Activated T-cell treated with anti-CD3 and anti-CD28 coated beads, Interleukin-2, amount 50 U/mL, for 4 hours (primary cell): ENCODE measurements around the gene HTRA2. TPM values are rescaled to one million over a fixed set of nuclear protein-coding genes. Genes with fewer than 3 reads are reported as not detected.

Experiments used
- ATAC-seq, 2 donors: fragments of 200-7000 bp; cut with Tn5 transposase; one replicate each; pipeline ENCODE4 v1.10.0; 2021
- DNase-seq: peaks from one replicate; pipeline ENCODE4 v3.0.0-alpha.2; 2020
- H3K27me3 Mint-ChIP-seq: one replicate; pipeline ENCODE4 v1.8.0; 2021; ENCODE audit warnings: low read depth, mixed read lengths
- H3K36me3 Mint-ChIP-seq: one replicate; pipeline ENCODE4 v1.8.0; 2022; ENCODE audit warnings: mixed read lengths; ENCODE audit not compliant: insufficient read depth
- H3K4me1 Mint-ChIP-seq: one replicate; pipeline ENCODE4 v1.8.0; 2021; ENCODE audit warnings: low read depth, mixed read lengths
- H3K4me3 Mint-ChIP-seq: one replicate; pipeline ENCODE4 v1.8.0; 2021; ENCODE audit warnings: mild to moderate bottlenecking, moderate library complexity, mixed read lengths
- H3K9me3 Mint-ChIP-seq: one replicate; pipeline ENCODE4 v1.8.0; 2021; ENCODE audit warnings: mixed read lengths
- total RNA-seq, 3 donors: library from RNA; stranded (reverse); gene quantifications; one replicate each; pipeline ENCODE4 v1.2.1, GENCODE V29; 2021

The HTRA2 gene
- total RNA-seq, 3 donors from 2014 or later, result 46.2 to 54.6 (median 50.5) TPM

DNA sequence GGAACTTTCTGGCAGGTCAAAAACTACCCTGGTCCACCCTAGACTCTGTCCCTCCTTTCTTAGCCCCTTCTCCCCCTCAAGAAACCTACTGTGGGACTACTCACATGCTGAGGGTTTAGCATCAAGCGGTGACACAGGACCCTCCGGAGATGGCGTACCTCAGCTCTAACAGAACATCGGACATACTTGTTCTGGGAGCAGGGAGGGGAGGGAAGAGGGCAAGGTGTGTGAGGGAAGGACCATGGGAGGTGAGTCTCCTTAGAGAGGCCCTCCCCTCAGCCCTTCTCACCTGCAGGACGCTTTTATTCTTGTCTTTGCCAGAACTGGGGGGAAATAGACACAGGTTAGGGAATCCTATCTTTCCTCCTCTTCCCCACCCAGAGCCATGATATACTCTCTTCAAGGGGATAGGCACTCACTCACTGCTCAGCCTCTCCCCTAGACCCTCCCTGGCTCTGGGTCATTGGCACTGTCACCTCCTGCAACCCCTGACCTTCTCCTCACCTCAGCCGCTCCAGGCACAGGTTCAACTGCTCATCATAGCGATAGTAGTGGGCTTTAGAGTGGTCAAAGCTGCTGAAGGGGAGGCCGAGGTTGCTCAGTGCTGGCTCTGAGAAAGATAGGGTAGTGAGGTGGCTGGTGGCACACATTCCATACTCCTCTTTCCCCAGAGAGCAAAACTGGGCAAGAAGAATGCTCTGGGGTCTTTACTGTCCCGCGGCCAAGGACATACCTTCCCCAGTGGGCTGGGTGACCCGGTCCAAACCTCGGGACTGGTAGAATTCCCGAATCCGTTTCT is 24.1 kb upstream of the HTRA2 start:
- DNase-seq, result no peak
- Mint-ChIP-seq H3K36me3 (peaks cover 18% of the 10 kb centered on the region), H3K9me3 (no peaks in the 10 kb centered on the region), H3K27me3 (peaks cover 44% of the 10 kb centered on the region), H3K4me3 (no peak overlapping the region), H3K4me1 (peaks cover 47% of the 10 kb centered on the region)
- ATAC-seq, result no peak

DNA sequence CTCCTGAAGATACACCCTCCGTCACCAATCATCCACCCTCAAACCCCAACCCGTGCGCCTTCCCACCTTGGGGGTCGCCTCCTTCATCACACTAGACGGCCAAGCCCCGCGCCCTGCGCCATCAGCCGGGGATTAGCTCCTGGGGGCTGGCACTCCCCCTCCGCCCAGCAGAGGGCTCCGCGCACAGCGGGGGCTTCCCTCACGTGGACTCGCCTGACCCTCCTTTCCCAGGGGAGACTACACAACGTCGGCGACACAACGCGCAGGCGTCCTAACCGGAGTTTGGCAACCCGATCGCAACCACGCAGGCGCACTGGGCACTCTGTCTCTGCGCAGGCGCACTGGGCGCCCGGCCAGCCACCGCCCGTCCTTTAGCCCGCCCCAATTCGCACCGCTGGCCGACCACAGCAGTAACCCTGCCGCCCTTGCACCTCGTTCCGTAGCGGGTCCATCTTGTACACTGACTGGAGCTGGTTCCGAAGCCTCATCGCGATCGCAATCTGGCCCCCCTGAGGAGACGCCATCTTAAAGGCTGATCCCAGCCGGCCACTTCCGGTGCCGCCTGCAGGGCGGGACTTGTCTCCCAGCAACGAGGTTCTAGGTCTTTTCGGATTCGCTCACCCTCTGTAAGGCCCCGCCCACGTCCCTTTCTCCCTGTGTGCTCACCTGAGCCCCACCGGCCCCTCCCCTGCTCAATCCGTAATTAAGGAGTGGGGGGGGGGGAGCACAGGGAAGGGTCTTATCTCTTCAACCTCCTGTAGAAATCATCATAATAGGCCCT is 22.4 kb upstream of the HTRA2 start, which contains the start of gene PCGF1:
Gene PCGF1, minus strand, starts transcription at position 551 of the 781 bp plus-strand sequence. Its CDS starts 27 bp downstream, at position 524.
- Mint-ChIP-seq H3K36me3 (peaks cover 18% of the 10 kb centered on the region), H3K9me3 (no peaks in the 10 kb centered on the region), H3K27me3 (peaks cover 41% of the 10 kb centered on the region), H3K4me3 (peak within 1 kb of the TSS; percentile 99), H3K4me1 (peaks cover 43% of the 10 kb centered on the region)
- ATAC-seq (peak; percentile 95 to 96), DNase-seq (peak; percentile 99)

DNA sequence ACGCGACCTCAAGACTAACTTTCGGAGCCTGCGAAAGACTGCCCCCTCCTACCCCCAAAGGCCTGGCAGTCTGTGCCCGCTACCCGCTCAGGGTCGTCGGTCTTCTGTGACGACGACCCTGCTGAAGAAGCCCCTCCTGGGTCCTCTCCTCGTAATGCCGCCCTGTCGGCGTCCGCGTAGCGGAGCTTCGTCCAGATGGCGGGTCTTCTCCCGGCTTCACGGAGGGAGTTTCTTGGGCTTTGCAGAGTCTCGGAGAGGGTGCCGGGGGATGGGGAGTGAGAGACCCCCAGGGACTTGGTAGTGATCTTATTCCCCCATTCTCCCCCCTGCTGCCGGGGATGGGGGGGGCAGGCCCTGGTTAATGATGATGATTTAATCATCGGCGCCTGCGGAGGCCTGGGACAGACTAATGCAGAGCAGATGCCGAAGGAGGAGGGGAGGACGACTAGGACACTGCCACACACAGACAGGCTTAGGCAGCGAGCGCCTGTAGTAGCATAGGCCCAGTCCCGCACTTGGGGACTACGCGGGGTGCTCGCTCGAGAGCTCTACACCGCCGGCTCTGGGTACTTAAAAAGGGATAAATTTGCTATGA is 21.7 kb upstream of the HTRA2 start:
- peaks cover 42% of the 10 kb centered on the region for H3K4me1 Mint-ChIP-seq
- no peak for DNase-seq

GRCh38 chr2:74510272-74510671 is 19.5 kb upstream of the HTRA2 start:
- ATAC-seq (no peak), DNase-seq (no peak)
- H3K36me3 Mint-ChIP-seq, result peaks cover 6% of the 10 kb centered on the region
- H3K4me3 Mint-ChIP-seq, result no peak overlapping the region
- peaks cover 32% of the 10 kb centered on the region for H3K4me1 Mint-ChIP-seq
- H3K27me3 Mint-ChIP-seq, result peaks cover 36% of the 10 kb centered on the region
- H3K9me3 Mint-ChIP-seq, result no peaks in the 10 kb centered on the region

More for the DNA sequence above, 21.7 kb upstream of the HTRA2 start:
- Mint-ChIP-seq H3K36me3 (peaks cover 18% of the 10 kb centered on the region), H3K4me3 (peak overlapping the region; percentile 99), H3K27me3 (peaks cover 40% of the 10 kb centered on the region), H3K9me3 (no peaks in the 10 kb centered on the region)
- ATAC-seq, result peak; percentile 5 to 7

DNA sequence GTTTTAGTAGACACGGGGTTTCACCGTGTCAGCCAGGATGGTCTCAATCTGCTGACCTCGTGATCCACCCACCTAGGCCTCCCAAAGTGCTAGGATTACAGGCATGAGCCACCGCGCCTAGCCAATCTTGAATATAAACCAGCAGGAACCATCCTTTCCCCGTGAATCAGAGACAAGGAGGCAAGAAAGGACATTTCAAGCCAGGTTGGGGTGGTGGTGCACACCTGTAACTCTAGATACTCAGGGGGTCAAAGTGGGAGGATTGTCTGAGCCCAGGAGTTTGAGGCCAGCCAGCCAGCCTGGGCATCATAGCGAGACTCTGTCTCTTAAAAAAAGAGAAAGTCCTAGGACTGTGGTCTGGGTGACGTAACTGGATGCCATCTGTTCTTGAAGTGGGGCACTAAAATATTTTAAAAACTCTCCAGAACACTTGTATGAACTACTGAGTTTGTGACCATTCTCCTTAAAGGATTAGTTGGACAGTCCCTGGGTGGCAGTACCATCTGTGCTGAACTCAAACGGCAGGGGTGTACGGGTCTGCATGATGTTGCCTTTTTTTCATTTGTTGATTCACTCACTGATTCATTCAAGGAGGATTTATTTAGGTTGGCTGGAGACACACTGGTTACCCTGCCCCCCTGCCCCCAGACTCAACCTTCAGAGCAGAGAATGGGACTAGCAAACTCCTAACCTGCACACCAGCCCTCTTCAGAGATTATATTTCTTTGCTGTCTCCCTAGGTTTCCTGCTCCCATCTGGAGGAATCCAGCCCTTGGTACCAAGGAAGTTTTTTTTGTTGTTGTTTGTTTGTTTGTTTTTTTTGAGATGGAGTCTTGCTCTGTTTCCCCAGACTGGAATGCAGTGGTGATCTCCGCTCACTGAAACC is 18.4 kb upstream of the HTRA2 start:
- no peaks in the 10 kb centered on the region for H3K9me3 Mint-ChIP-seq
- H3K27me3 Mint-ChIP-seq, result peaks cover 44% of the 10 kb centered on the region
- peaks cover 33% of the 10 kb centered on the region for H3K4me1 Mint-ChIP-seq
- H3K4me3 Mint-ChIP-seq, result no peak overlapping the region
- ATAC-seq (no peak), DNase-seq (no peak)
- H3K36me3 Mint-ChIP-seq, result peaks cover 4% of the 10 kb centered on the region

DNA sequence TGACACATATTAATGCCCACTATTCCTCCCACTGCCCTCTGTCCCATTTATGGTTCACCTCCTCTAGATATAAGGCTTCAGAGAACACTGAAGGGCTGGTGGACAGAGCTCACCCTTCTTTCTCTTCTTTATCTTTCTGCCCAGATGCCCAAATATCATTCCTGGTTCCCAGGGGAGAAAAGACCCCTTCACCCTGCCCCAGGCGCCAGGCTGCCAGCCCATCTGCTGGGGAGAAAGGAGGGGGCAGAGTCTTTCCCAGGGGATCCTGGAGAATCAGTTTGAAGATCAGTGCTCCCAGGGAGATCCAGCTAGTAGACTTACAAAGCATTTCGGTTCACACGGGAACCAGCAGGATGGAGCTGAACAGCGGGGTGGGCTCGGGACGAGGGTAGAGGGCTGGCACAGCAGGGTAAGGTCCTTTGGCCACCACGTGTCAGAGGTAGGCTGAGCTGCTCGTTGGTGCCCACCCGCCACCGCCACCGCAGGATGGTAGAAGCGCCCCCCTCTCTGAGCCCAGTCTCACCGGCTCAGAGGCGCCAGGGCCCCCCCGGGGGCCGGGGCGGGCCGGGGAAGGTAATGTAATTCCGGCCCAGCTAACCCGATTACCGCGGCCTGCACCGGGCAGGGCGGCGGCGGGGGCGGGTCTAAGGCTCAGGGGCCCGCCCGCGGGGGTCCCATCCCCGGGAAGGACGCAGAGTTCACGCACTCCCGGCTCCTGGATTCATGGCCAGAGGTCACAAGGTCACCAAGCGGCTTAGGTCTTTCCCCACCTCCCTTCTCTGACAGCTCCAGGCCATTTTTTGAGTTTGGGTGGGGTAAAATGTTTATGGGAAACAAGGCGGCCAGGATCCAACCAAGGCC is 16.8 kb upstream of the HTRA2 start:
- no peaks in the 10 kb centered on the region for H3K9me3 Mint-ChIP-seq
- H3K27me3 Mint-ChIP-seq, result peaks cover 59% of the 10 kb centered on the region
- H3K4me1 Mint-ChIP-seq, result peaks cover 29% of the 10 kb centered on the region
- H3K36me3 Mint-ChIP-seq, result no peaks in the 10 kb centered on the region
- peak overlapping the region; percentile 16 for H3K4me3 Mint-ChIP-seq
- DNase-seq (no peak), ATAC-seq (no peak)

GRCh38 chr2:74513605-74514367 is 15.9 kb upstream of the HTRA2 start:
- DNase-seq (no peak), ATAC-seq (peak; percentile 19 to 26)
- Mint-ChIP-seq H3K4me1 (peaks cover 21% of the 10 kb centered on the region), H3K9me3 (no peaks in the 10 kb centered on the region), H3K27me3 (peaks cover 67% of the 10 kb centered on the region), H3K36me3 (no peaks in the 10 kb centered on the region), H3K4me3 (peak overlapping the region; percentile 16)

DNA sequence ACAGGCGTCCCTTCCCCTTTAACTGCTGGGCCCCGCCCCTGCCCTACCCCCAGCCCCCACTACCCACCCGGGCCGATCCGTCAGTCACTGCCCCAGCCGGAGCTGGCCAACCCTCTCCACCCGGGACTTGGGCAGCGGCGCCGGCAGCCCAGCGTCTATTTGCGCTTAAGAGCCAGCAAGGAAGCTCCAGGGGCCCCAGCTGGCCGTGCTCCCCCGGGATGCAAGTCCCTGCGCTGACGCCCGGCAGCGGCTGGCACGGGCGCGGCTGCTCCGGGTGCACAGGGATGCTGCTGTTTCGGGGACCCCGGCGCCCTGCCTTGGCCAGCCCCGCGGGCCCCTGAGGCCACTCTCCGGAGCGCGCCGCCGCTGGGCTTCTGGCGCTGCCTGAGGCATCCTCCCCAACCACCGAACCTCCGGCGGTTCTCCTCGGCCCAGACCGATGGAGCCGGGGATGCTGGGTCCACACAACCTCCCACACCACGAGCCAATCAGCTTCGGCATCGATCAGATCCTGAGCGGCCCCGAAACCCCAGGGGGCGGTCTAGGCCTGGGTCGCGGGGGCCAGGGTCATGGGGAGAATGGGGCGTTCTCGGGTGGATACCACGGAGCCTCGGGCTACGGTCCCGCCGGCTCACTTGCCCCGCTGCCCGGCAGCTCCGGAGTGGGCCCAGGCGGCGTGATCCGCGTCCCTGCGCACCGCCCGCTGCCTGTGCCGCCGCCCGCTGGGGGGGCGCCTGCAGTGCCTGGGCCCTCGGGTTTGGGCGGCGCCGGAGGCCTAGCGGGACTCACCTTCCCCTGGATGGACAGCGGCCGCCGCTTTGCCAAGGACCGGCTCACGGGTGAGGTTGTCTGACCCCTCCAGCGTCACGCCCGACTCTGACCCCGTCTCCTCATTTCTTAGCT is 15.1 kb upstream of the HTRA2 start, which contains the start of gene TLX2:
Gene TLX2, plus strand, starts transcription at position 83 of the 903 bp plus-strand sequence. Its CDS starts 357 bp downstream, at position 440.
- Mint-ChIP-seq H3K4me1 (peaks cover 20% of the 10 kb centered on the region), H3K27me3 (peaks cover 75% of the 10 kb centered on the region), H3K4me3 (peak within 1 kb of the TSS; percentile 63), H3K9me3 (no peaks in the 10 kb centered on the region), H3K36me3 (no peaks in the 10 kb centered on the region)
- ATAC-seq (peak; percentile 9 to 22), DNase-seq (no peak)

GRCh38 chr2:74515271-74515980 is 14.3 kb upstream of the HTRA2 start:
- Mint-ChIP-seq H3K4me3 (peak overlapping the region; percentile 63), H3K9me3 (no peaks in the 10 kb centered on the region), H3K4me1 (peaks cover 20% of the 10 kb centered on the region), H3K36me3 (no peaks in the 10 kb centered on the region), H3K27me3 (peaks cover 83% of the 10 kb centered on the region)
- ATAC-seq (peak; percentile 18 to 28), DNase-seq (no peak)

DNA sequence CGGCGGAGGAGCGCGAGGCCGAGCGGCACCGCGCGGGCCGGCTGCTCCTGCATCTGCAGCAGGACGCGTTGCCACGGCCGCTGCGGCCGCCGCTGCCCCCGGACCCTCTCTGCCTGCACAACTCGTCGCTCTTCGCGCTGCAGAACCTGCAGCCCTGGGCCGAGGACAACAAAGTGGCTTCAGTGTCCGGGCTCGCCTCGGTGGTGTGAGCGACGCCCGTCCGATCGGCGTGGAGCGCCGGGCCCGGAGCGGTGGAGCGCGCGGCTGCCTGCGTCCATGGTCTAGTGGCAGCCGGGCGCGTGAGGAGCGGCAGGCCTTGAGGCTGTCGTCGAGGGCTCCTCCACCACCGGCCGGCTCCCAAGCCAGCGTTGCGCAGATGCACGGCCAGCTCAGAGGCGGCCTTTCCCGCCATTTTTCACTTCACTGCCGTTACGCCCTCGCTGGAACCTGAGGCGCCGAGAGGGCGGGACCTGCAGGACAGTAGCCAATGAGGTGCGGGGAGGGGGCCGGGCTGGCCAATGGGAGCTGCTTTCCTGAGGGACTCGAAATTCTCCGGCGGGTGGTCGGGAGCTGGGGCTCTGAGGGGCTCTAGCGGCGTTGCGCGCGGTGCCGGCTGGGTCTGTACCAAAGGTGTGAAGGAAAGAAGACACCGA is 13.6 kb upstream of the HTRA2 start:
- peaks cover 86% of the 10 kb centered on the region for H3K27me3 Mint-ChIP-seq
- ATAC-seq, result peak; percentile 85
- peak; percentile 71 for DNase-seq
- H3K36me3 Mint-ChIP-seq, result no peaks in the 10 kb centered on the region
- peak overlapping the region; percentile 56 for H3K4me3 Mint-ChIP-seq
- peaks cover 20% of the 10 kb centered on the region for H3K4me1 Mint-ChIP-seq
- H3K9me3 Mint-ChIP-seq, result no peaks in the 10 kb centered on the region

DNA sequence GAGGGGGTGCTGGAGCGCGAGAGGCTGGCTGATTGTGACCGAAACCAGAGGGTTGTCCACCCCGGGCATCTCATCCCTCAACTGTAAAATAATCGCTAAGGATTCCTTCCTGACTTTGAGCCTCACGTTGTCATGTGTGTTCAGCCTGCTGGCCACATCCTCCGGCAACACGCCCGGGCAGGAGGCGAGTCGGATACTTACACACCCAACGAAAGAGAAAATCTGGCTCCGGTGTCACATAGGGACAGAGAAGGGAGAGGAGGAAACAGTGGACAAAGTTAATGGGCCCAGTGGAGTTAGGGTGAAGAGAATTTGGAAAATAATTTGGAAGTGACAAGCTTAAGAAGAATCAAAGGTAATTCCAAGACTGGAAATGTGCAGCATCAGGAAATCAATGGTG is 13.1 kb upstream of the HTRA2 start:
- DNase-seq (no peak), ATAC-seq (no peak)
- Mint-ChIP-seq H3K4me1 (peaks cover 20% of the 10 kb centered on the region), H3K4me3 (peak overlapping the region; percentile 56), H3K9me3 (no peaks in the 10 kb centered on the region), H3K36me3 (no peaks in the 10 kb centered on the region), H3K27me3 (peaks cover 83% of the 10 kb centered on the region)
